CD14-positive monocyte (primary cell): ENCODE results near the gene TMEM134. TPM values are rescaled to one million over a fixed set of nuclear protein-coding genes. Genes with fewer than 3 reads are reported as not detected.
A peak's percentile ranks its signal among the peaks of the same experiment; 100 is the strongest.

Experiments used
- DNase-seq, 3 donors: peaks; one replicate each; pipeline ENCODE4 v3.0.0-alpha.2; 2011 to 2022
- H2AFZ ChIP-seq: 2 replicates; pipeline ENCODE4 v1.6.0; 2012; ENCODE audit warnings: mild to moderate bottlenecking, low read depth, low read length, inconsistent platforms; ENCODE audit not compliant: insufficient read depth, poor library complexity, severe bottlenecking
- H3K27ac ChIP-seq, 2 donors: 1 replicate in 1 of 2; 2 replicates in 1 of 2; pipeline ENCODE4 v1.5.1; 2012 to 2013; ENCODE audit warnings: low read length in 2 of 2, control low read depth in 1 of 2, inconsistent platforms in 1 of 2, low read depth in 1 of 2, mild to moderate bottlenecking in 1 of 2
- H3K27me3 ChIP-seq, 2 donors: one replicate each; pipeline versions ENCODE4 v1.6.0 to v1.6.1; 2011 to 2013; ENCODE audit warnings: low read length in 2 of 2; ENCODE audit not compliant: control insufficient read depth in 2 of 2, insufficient read depth in 2 of 2
- H3K36me3 ChIP-seq, 2 donors: replicated peaks in 1 of 2; 1 replicate in 1 of 2; 2 replicates in 1 of 2; pipeline versions ENCODE4 v1.5.1 to v1.6.1; 2012 to 2013; ENCODE audit warnings: low read length in 2 of 2, control low read depth in 1 of 2, inconsistent platforms in 1 of 2, mild to moderate bottlenecking in 1 of 2; ENCODE audit not compliant: insufficient read depth in 2 of 2, control insufficient read depth in 1 of 2
- H3K4me1 ChIP-seq, 2 donors: 1 replicate in 1 of 2; 2 replicates in 1 of 2; pipeline versions ENCODE4 v1.5.1 to v1.6.1; 2012 to 2013; ENCODE audit warnings: low read length in 2 of 2, control low read depth in 1 of 2, inconsistent platforms in 1 of 2, mild to moderate bottlenecking in 1 of 2, moderate library complexity in 1 of 2; ENCODE audit not compliant: insufficient read depth in 2 of 2, control insufficient read depth in 1 of 2
- H3K4me2 ChIP-seq: replicated peaks from 2 replicates; pipeline ENCODE3; 2012; ENCODE audit warnings: low read length, moderate library complexity, mild to moderate bottlenecking; ENCODE audit not compliant: poor library complexity, severe bottlenecking; ENCODE audit errors: extremely low read depth
- H3K4me3 ChIP-seq, 3 experiments: fragments of 200-600 bp in 1 of 3; sonication (generic) in 1 of 3; replicated peaks in 1 of 3; 1 replicate in 2 of 3; 2 replicates in 1 of 3; pipeline ENCODE4 v1.5.1; 2011 to 2013; ENCODE audit warnings: low read length in 3 of 3, mild to moderate bottlenecking in 3 of 3, control low read depth in 2 of 3, low read depth in 2 of 3, inconsistent platforms in 1 of 3, moderate library complexity in 1 of 3
- H3K79me2 ChIP-seq: 2 replicates; pipeline ENCODE4 v1.6.0; 2012; ENCODE audit warnings: mild to moderate bottlenecking, control low read depth, inconsistent platforms, low read length, moderate library complexity; ENCODE audit not compliant: insufficient read depth
- H3K9ac ChIP-seq: 2 replicates; pipeline ENCODE4 v1.6.0; 2017; ENCODE audit warnings: low read length, mild to moderate bottlenecking; ENCODE audit not compliant: insufficient read depth, poor library complexity, severe bottlenecking
- H3K9me3 ChIP-seq, 2 donors: replicated peaks in 1 of 2; 1 replicate in 1 of 2; 2 replicates in 1 of 2; pipeline versions ENCODE4 v1.5.1 to v1.6.1; 2012 to 2013; ENCODE audit warnings: low read length in 2 of 2, control low read depth in 1 of 2; ENCODE audit not compliant: control insufficient read depth in 1 of 2, insufficient read depth in 1 of 2
- H4K20me1 ChIP-seq: 2 replicates; pipeline ENCODE4 v1.6.0; 2012; ENCODE audit warnings: mild to moderate bottlenecking, low read length, control low read depth, moderate library complexity; ENCODE audit not compliant: insufficient read depth
- H3K27ac Mint-ChIP-seq, 7 donors: one replicate each; pipeline ENCODE4 v1.8.0; 2020; ENCODE audit warnings: mild to moderate bottlenecking in 7 of 7, mixed read lengths in 7 of 7, moderate library complexity in 6 of 7, inconsistent platforms in 2 of 7
- H3K27me3 Mint-ChIP-seq, 3 donors: one replicate each; pipeline ENCODE4 v1.8.0; 2021 to 2022; ENCODE audit warnings: low read depth in 3 of 3, mild to moderate bottlenecking in 3 of 3, mixed read lengths in 3 of 3, moderate library complexity in 3 of 3, inconsistent platforms in 1 of 3
- H3K36me3 Mint-ChIP-seq, 2 donors: one replicate each; pipeline ENCODE4 v1.8.0; 2020; ENCODE audit warnings: mixed read lengths in 2 of 2, inconsistent platforms in 1 of 2, mild to moderate bottlenecking in 1 of 2
- H3K4me1 Mint-ChIP-seq: one replicate; pipeline ENCODE4 v1.8.0; 2020; ENCODE audit warnings: mild to moderate bottlenecking, mixed read lengths
- H3K4me3 Mint-ChIP-seq, 2 donors: one replicate each; pipeline ENCODE4 v1.8.0; 2020; ENCODE audit warnings: mild to moderate bottlenecking in 2 of 2, mixed read lengths in 2 of 2, moderate library complexity in 1 of 2
- H3K9me3 Mint-ChIP-seq, 7 donors: one replicate each; pipeline ENCODE4 v1.8.0; 2020 to 2022; ENCODE audit warnings: mixed read lengths in 7 of 7, mild to moderate bottlenecking in 6 of 7, moderate library complexity in 6 of 7, inconsistent platforms in 2 of 7
- WGBS: methylation state at CpG from one replicate; pipeline ENCODE4 v1.1.5; 2013; ENCODE audit warnings: missing lambda C conversion rate; ENCODE audit not compliant: insufficient coverage; 5-methylcytosine and 5-hydroxymethylcytosine counted together
- intact Hi-C, 2 donors: fragments of 100-400 bp; cut with micrococcal nuclease; formaldehyde crosslinking; loops; one replicate each; pipeline versions ENCODE4 v1.15.0 to v1.15.1; 2023
- polyA plus RNA-seq, 3 donors: library from polyadenylated mRNA; depleted of rRNA in 1 of 3; unstranded in 2 of 3; stranded (reverse) in 1 of 3; fragments of 300-500 nt in 2 of 3; fragments of >200 nt in 1 of 3; fragmentation: Illumina TruSeq in 2 of 3; gene quantifications; 1 replicate in 2 of 3; 2 replicates in 1 of 3; pipeline ENCODE4 v1.2.3, GENCODE V29; 2012 to 2021
- TF ChIP-seq, protein P1 (sequence below): fragments of 200-600 bp; IDR thresholded peaks from one replicate; pipeline ENCODE4 v1.8.0; 2022; ENCODE audit warnings: antibody characterized with exemption, mild to moderate bottlenecking

The TMEM134 gene
- polyA plus RNA-seq, 3 donors = 67.4 to 104 (median 76.8) TPM

DNA sequence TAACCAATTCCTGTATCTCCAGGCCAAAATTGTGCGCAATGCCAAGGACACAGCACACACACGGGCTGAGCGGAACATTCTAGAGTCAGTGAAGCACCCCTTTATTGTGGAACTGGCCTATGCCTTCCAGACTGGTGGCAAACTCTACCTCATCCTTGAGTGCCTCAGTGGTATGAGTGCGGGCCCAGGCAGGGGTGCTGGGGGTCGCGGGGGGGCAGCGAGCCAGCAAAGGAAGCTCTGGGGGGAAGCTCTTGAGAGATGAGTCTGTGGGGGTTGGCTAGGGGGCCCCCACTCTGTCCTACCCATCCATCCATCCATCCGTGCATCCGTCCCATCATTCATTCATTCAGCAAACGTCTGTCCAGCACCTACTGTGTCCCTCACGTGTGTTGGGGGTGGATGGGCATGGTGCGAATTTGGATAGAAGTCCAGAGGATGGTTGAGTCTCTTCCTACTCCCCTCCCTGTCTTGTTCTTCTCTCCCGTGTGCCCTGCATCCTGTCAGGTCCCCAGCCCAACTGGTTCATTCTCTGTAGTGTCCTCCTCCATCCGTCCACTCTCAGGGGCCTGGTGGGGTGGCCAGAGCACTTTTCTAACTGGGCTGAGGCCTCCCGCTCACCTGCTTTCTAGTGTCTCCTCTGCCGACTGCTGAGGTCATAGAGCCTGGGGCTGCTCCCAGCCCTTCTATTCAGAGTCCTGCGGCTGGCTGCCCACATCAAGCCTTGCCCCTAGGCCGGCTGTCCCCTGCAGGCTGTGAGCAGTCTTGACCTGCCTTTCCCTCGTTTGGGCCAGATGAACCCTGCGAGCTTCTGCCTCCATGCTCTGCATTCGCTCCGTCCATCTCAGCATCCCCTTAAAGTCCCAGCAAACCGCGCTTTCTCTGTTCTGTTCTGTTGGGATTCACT lies 37.5 kb downstream of the TMEM134 start:
- H3K9ac ChIP-seq = no peak overlapping the region
- Mint-ChIP-seq H3K27ac (peak overlapping the region in 3 of 7 donors; percentile 60 to 77 (median 76)), H3K4me1 (peaks cover 22% of the 10 kb centered on the region), H3K4me3 (no peak overlapping the region), H3K36me3 (peaks cover 35 to 57% of the 10 kb centered on the region in 2 donors), H3K27me3 (no peaks in the 10 kb centered on the region), H3K9me3 (peaks cover 0 to 2% (median 0%) of the 10 kb centered on the region in 7 donors)
- H3K27ac ChIP-seq = no peak overlapping the region
- DNase-seq = no peak
- 94% methylated on average over 12 of the region's 24 CpGs for WGBS
- H3K79me2 ChIP-seq = peaks cover 16% of the 10 kb centered on the region
- no peaks in the 10 kb centered on the region for H3K27me3 ChIP-seq
- H4K20me1 ChIP-seq = peaks cover 33% of the 10 kb centered on the region
- no peaks in the 10 kb centered on the region for H3K9me3 ChIP-seq
- no peak overlapping the region for H2AFZ ChIP-seq
- H3K4me2 ChIP-seq = no peak overlapping the region
- no peak overlapping the region for H3K4me3 ChIP-seq
- intact Hi-C loops = no loop called here
- peaks cover 44 to 61% of the 10 kb centered on the region in 2 donors for H3K36me3 ChIP-seq
- peaks cover 21 to 24% of the 10 kb centered on the region in 2 donors for H3K4me1 ChIP-seq
- TF ChIP-seq, protein P1, sequence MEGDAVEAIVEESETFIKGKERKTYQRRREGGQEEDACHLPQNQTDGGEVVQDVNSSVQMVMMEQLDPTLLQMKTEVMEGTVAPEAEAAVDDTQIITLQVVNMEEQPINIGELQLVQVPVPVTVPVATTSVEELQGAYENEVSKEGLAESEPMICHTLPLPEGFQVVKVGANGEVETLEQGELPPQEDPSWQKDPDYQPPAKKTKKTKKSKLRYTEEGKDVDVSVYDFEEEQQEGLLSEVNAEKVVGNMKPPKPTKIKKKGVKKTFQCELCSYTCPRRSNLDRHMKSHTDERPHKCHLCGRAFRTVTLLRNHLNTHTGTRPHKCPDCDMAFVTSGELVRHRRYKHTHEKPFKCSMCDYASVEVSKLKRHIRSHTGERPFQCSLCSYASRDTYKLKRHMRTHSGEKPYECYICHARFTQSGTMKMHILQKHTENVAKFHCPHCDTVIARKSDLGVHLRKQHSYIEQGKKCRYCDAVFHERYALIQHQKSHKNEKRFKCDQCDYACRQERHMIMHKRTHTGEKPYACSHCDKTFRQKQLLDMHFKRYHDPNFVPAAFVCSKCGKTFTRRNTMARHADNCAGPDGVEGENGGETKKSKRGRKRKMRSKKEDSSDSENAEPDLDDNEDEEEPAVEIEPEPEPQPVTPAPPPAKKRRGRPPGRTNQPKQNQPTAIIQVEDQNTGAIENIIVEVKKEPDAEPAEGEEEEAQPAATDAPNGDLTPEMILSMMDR = no peak

DNA sequence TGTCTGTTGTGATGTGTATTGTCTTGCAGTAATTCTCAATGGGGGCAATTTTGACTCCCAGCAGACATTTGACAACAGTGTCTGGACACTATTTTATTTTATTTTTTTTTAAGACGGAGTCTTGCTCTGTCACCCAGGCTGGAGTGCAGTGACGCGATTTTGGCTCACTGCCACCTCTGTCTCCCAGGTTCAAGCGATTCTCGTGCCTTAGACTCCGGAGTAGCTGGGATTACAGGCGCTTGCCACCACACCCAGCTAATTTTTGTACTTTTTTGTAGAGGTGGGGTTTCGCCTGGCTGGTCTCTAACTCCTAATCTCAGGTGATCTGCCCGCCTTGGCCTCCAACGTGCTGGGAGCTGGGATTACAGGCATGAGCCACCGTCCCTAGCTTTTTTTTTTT lies 39.3 kb downstream of the TMEM134 start:
- TF ChIP-seq, protein P1 = no peak
- H4K20me1 ChIP-seq = peaks cover 14% of the 10 kb centered on the region
- peaks cover 0 to 2% (median 0%) of the 10 kb centered on the region in 7 donors for H3K9me3 Mint-ChIP-seq
- no peak overlapping the region for H3K4me3 Mint-ChIP-seq
- no peaks in the 10 kb centered on the region for H3K9me3 ChIP-seq
- peaks cover 16 to 20% of the 10 kb centered on the region in 2 donors for H3K4me1 ChIP-seq
- no peak overlapping the region for H3K27ac ChIP-seq
- H3K4me3 ChIP-seq = peak overlapping the region in 1 of 3 experiments; percentile 93
- peaks cover 37 to 42% of the 10 kb centered on the region in 2 donors for H3K36me3 ChIP-seq
- intact Hi-C loops = loop anchor here (2.0 to 5.0 kb wide), 4 partner anchors 35 to 78 kb away; partner anchors contain the start of genes CDK2AP2 (in 1 of the 2), PITPNM1 (in 1 of the 2), RAD9A (in 1 of the 2) and TMEM134 (in 1 of the 2)
- H3K4me1 Mint-ChIP-seq = peaks cover 16% of the 10 kb centered on the region
- DNase-seq = no peak
- peak overlapping the region in 3 of 7 donors; percentile 10 to 20 (median 12) for H3K27ac Mint-ChIP-seq
- H3K36me3 Mint-ChIP-seq = peaks cover 29 to 47% of the 10 kb centered on the region in 2 donors
- 93% methylated on average over 3 of the region's 11 CpGs for WGBS
- H3K79me2 ChIP-seq = peaks cover 16% of the 10 kb centered on the region
- no peak overlapping the region for H2AFZ ChIP-seq
- peaks cover 0 to 3% (median 0%) of the 10 kb centered on the region in 3 donors for H3K27me3 Mint-ChIP-seq
- H3K27me3 ChIP-seq = no peaks in the 10 kb centered on the region
- no peak overlapping the region for H3K4me2 ChIP-seq
- H3K9ac ChIP-seq = no peak overlapping the region
